Prostate gland (tissue), 2 donors: ENCODE data around the gene COP1. TPM values are rescaled to one million over a fixed set of nuclear protein-coding genes. Genes with fewer than 3 reads are reported as not detected.
"Not testable (repeated sequence)": the region's sequence is repeated elsewhere in the genome, so short reads cannot be mapped to it uniquely, and the experiment has no call there.

Experiments used
- DNase-seq: peaks from one replicate; pipeline ENCODE4 v3.0.0-alpha.2; 2019; ENCODE audit warnings: low spot score
- H3K27ac ChIP-seq, 2 donors: fragments of 200-600 bp; sonication (generic); 2 replicates each; pipeline ENCODE4 v1.5.1; 2017 to 2019
- H3K27me3 ChIP-seq: fragments of 200-600 bp; sonication (generic); replicated peaks from 2 replicates; pipeline ENCODE4 v1.5.1; 2019; ENCODE audit not compliant: insufficient read depth
- H3K36me3 ChIP-seq, 2 donors: fragments of 200-600 bp; sonication (generic); 1 replicate in 1 of 2; 2 replicates in 1 of 2; pipeline versions ENCODE4 v1.5.1 to v1.8.1; 2017 to 2019
- H3K4me1 ChIP-seq: fragments of 200-600 bp; sonication (generic); replicated peaks from 2 replicates; pipeline ENCODE4 v1.5.1; 2019
- H3K4me3 ChIP-seq, 2 donors: fragments of 200-600 bp; sonication (generic); 2 replicates each; pipeline ENCODE4 v1.5.1; 2017 to 2019
- H3K9me3 ChIP-seq: fragments of 200-600 bp; sonication (generic); 2 replicates; pipeline ENCODE4 v1.5.1; 2017
- CTCF ChIP-seq, 4 experiments: fragments of 200-600 bp in 2 of 4; fragments of 450-650 bp in 2 of 4; sonication (generic) in 2 of 4; IDR thresholded peaks; 1 replicate in 3 of 4; 2 replicates in 1 of 4; pipeline ENCODE4 v1.5.1; 2016 to 2019; ENCODE audit warnings: antibody characterized with exemption in 4 of 4, mild to moderate bottlenecking in 2 of 4, moderate library complexity in 2 of 4
- POLR2A ChIP-seq: fragments of 450-650 bp; IDR thresholded peaks from one replicate; pipeline ENCODE4 v1.6.1; 2016; ENCODE audit warnings: antibody characterized with exemption, mild to moderate bottlenecking
- POLR2AphosphoS5 ChIP-seq: sonication (generic); formaldehyde crosslinking; IDR thresholded peaks from one replicate; pipeline ENCODE4 v1.6.1; 2017; ENCODE audit warnings: antibody characterized with exemption
- WGBS: methylation state at CpG from one replicate; pipeline ENCODE4 v1.1.5; 2018; 5-methylcytosine and 5-hydroxymethylcytosine counted together
- intact Hi-C: fragments of 100-400 bp; cut with DNase I; formaldehyde crosslinking; loops from one replicate; pipeline ENCODE4 v1.14.2; 2022
- total RNA-seq, 2 donors: library from RNA; depleted of rRNA; stranded (reverse); fragments of >200 nt; gene quantifications; one replicate each; pipeline ENCODE4 v1.1.0, GENCODE V29; 2016

The COP1 gene
- total RNA-seq, 2 donors from 2014 or later = 53.3 to 60.4 TPM

- Histone ChIP-seq H3K4me1 (no peaks in the 10 kb centered on the region), H3K27me3 (no peaks in the 10 kb centered on the region), H3K9me3 (no peaks in the 10 kb centered on the region), H3K4me3 (no peak overlapping the region), H3K36me3 (no peaks in the 10 kb centered on the region), H3K27ac (no peak overlapping the region)
- no peak for DNase-seq
- 98% methylated on average over 12 of the region's 12 CpGs for WGBS
- TF ChIP-seq CTCF (IDR thresholded peaks at IDR 0.05) (no peak), POLR2AphosphoS5 (no peak), POLR2A (no peak)
- intact Hi-C loops = no loop called here
Observed at GRCh38 chr1:175984057-175984812, 222.9 kb downstream of the COP1 start.

GRCh38 chr1:175983363-175983762 is 223.7 kb downstream of the COP1 start:
- DNase-seq, intact Hi-C loops, H3K27me3 ChIP-seq, H3K36me3 ChIP-seq, H3K27ac ChIP-seq, H3K4me3 ChIP-seq, H3K4me1 ChIP-seq, H3K9me3 ChIP-seq: not testable (repeated sequence)
- 95% methylated on average over 2 of the region's 2 CpGs for WGBS

- H3K4me3 ChIP-seq = no peak overlapping the region
- no peaks in the 10 kb centered on the region for H3K36me3 ChIP-seq
- no peaks in the 10 kb centered on the region for H3K27me3 ChIP-seq
- intact Hi-C loops = no loop called here
- no peaks in the 10 kb centered on the region for H3K4me1 ChIP-seq
- H3K27ac ChIP-seq = no peak overlapping the region
- H3K9me3 ChIP-seq = no peaks in the 10 kb centered on the region
- DNase-seq = no peak
- TF ChIP-seq POLR2AphosphoS5 = no peak
- no peak for TF ChIP-seq CTCF (IDR thresholded peaks at IDR 0.05)
- TF ChIP-seq POLR2A = no peak
Observed at GRCh38 chr1:175981128-175981527, 226.0 kb downstream of the COP1 start.

GRCh38 chr1:175978926-175979325 is 228.2 kb downstream of the COP1 start:
- intact Hi-C loops = no loop called here
- Histone ChIP-seq H3K27ac (no peak overlapping the region), H3K4me1 (no peaks in the 10 kb centered on the region), H3K4me3 (no peak overlapping the region), H3K36me3 (no peaks in the 10 kb centered on the region), H3K9me3 (no peaks in the 10 kb centered on the region), H3K27me3 (no peaks in the 10 kb centered on the region)
- 94% methylated on average over 1 of the region's 1 CpG for WGBS
- no peak for DNase-seq
- TF ChIP-seq CTCF (IDR thresholded peaks at IDR 0.05) (no peak), POLR2AphosphoS5 (no peak), POLR2A (no peak)

- no peaks in the 10 kb centered on the region for H3K4me1 ChIP-seq
- H3K36me3 ChIP-seq = no peaks in the 10 kb centered on the region
- intact Hi-C loops = no loop called here
- H3K27ac ChIP-seq = no peak overlapping the region
- TF ChIP-seq POLR2A (no peak), POLR2AphosphoS5 (no peak), CTCF (IDR thresholded peaks at IDR 0.05) (no peak)
- H3K9me3 ChIP-seq = no peaks in the 10 kb centered on the region
- 100% methylated on average over 1 of the region's 1 CpG for WGBS
- no peak for DNase-seq
- H3K4me3 ChIP-seq = no peak overlapping the region
- no peaks in the 10 kb centered on the region for H3K27me3 ChIP-seq
Observed at GRCh38 chr1:175978476-175978875, 228.6 kb downstream of the COP1 start.
